ENCODE results near the gene IL32.
"Not testable (repeated sequence)": the region's sequence is repeated elsewhere in the genome, so short reads cannot be mapped to it uniquely, and the experiment has no call there.

Gene IL32

DNA sequence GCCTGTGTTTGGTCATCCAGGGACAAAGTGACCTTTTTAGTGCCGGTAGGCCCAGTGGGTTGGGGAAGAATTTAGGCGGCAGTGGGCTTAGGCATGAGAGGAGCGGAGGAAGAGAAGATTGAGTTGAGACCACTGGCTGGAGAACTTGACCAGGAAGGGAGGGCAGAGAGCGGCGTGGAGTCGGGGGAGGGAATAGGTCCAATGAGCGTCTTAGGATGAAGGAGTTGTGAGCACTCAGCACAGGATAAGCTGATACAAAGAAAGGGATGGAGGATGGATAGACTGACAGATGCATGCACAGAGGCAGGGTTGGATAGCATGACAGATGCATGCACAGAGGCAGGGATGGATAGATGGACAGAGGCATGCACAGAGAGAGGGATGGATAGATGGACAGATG, 8.0 kb downstream of the IL32 start:
- DNase-seq (ENCODE audit: low read depth in 1 of 2, low spot score in 1 of 2) = no peak
- TF ChIP-seq JUND (IDR thresholded peaks at IDR 0.05; ENCODE audit: low read depth) = no peak
- in situ Hi-C loops (cut with HindIII; ENCODE audit: low pct_unique_long_range_greater_than_20kb, low sequenced_read_pairs) = no loop called here

DNA sequence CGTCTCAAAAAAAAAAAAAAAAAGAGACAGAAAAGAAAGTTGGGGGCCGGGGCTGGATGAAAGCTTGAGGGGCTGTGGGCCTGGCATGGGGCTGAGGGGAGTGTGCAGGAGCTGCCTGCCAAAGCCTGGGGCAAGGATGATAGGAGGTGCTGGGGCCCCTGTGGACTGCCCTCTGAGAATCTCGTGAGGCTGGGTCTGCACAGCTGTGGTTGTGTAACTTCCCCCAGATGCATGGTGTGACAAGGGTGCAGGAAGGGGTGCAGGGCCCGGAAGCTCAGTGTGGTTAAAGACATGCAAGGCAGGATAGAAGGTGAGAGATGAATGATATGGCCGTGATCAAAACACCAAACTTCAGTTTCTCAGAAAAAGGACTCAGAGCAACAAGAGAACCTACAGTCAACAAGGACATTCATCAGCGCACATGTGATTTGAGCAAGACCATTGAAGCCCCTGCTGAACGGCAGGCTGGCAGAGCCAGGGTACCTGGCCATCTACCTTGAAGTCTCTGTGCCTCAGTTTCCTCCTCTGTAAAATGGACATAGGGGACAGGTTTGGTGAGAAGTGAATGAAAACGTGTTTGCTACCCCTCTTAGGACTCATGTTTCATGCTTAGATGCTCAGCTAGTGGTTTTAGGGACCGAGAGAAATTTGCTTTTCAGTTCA, 9.6 kb downstream of the IL32 start:
- no peak for TF ChIP-seq JUND (IDR thresholded peaks at IDR 0.05; ENCODE audit: low read depth)
- in situ Hi-C loops (cut with HindIII; ENCODE audit: low pct_unique_long_range_greater_than_20kb, low sequenced_read_pairs) = no loop called here
- no peak for DNase-seq (ENCODE audit: low read depth in 1 of 2, low spot score in 1 of 2)

DNA sequence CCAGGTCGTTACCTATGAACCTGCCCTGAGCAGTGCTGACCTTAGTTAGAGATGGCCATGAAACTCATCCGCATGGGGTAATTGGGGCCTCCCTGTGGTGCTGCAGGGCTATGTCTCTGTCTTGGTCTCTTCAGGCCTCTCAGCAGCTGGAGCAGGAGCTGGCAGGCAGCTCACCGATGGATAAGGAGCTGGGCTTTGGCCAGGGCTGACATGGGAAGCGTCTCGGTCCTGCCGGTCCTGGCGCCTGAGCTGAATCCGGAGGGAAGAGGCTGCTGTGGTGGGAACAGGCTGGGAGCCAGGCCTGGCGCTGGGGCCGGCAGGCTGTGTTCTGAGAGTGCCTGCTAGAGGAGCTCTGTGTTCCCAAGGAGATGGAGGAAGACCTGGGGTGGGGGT, 10.1 kb downstream of the IL32 start:
- no peak for TF ChIP-seq JUND (IDR thresholded peaks at IDR 0.05; ENCODE audit: low read depth)
- in situ Hi-C loops (cut with HindIII; ENCODE audit: low pct_unique_long_range_greater_than_20kb, low sequenced_read_pairs) = no loop called here
- DNase-seq (ENCODE audit: low read depth in 1 of 2, low spot score in 1 of 2) = no peak

DNA sequence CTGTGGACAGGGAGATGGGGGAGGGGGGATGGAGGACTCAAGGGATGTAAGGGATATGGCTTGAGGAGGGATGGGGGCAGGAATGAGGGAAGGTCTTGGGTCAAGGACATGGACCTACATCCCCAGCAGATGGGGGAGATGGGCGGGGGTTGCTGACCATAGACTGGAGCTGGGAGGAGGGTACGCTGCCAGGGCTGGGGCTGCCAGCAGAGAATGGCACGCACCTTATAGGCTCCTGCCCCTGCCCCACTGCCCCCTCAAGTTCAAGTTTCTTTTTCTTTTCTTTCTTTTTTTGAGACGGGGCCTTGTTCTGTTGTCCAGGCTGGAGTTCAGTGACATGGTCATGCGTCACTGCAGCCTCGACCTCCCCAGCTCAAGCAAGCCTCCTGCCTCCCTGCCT, 10.5 kb downstream of the IL32 start:
- DNase-seq (ENCODE audit: low read depth in 1 of 2, low spot score in 1 of 2); in situ Hi-C loops (cut with HindIII; ENCODE audit: low pct_unique_long_range_greater_than_20kb, low sequenced_read_pairs): not testable (repeated sequence)

DNA sequence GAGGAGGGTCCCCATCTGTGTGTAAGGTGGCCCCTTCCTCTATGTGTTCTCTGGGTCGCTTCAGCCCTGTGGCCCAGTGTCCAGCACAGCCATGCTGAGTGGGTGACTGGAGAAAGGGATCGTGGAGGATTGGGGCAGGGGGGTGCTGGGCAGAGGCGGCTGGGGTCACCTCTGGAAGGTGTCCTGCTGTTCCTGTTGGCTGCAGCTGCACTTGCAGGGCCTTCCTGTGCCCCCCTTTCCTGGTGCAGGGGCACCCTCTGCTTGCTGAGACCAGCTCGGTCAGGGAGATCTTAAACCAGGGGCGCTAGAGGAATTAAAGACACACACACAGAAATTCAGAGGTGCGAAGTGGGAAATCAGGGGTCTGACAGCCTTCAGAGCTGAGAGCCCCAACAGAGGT, 11.1 kb downstream of the IL32 start:
- in situ Hi-C loops (cut with HindIII; ENCODE audit: low pct_unique_long_range_greater_than_20kb, low sequenced_read_pairs) = no loop called here
- TF ChIP-seq JUND (IDR thresholded peaks at IDR 0.05; ENCODE audit: low read depth) = no peak
- no peak for DNase-seq (ENCODE audit: low read depth in 1 of 2, low spot score in 1 of 2)

DNA sequence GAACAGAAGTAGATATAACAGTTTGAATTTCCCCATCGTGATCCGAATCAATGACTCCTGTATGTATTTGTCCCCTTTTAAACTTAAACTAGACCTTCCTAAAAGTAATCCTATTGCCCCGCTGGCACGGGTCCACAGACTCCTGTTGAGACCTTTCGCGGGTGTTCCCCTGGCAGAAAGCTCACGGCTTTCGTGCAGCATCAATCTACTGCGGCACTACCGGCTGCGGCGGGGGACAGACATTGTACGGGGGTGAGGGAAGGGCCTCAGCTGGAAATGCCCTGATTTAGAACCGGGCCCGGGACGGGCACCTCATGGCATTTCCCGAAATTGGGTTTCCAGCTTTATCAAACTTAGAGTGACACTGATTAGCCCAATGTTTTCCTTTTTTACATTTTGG, 14.6 kb downstream of the IL32 start:
- no peak for TF ChIP-seq JUND (IDR thresholded peaks at IDR 0.05; ENCODE audit: low read depth)
- DNase-seq (ENCODE audit: low read depth in 1 of 2, low spot score in 1 of 2) = no peak
- in situ Hi-C loops (cut with HindIII; ENCODE audit: low pct_unique_long_range_greater_than_20kb, low sequenced_read_pairs) = no loop called here

DNA sequence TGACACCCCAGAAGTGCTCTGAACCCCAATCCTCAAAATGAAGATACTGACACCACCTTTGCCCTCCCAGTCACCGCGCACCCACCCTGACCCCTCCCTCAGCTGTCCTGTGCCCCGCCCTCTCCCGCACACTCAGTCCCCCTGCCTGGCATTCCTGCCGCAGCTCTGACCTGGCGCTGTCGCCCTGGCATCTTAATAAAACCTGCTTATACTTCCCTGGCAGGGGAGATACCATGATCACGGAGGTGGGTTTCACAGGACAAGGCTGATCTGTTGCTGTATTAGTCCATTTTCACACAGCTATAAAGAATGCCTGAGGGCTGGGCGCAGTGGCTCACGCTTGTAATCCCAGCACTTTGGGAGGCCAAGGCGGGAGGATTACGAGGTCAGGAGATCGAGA, 16.5 kb downstream of the IL32 start:
- in situ Hi-C loops (cut with HindIII; ENCODE audit: low pct_unique_long_range_greater_than_20kb, low sequenced_read_pairs); DNase-seq (ENCODE audit: low read depth in 1 of 2, low spot score in 1 of 2): not testable (repeated sequence)

DNA sequence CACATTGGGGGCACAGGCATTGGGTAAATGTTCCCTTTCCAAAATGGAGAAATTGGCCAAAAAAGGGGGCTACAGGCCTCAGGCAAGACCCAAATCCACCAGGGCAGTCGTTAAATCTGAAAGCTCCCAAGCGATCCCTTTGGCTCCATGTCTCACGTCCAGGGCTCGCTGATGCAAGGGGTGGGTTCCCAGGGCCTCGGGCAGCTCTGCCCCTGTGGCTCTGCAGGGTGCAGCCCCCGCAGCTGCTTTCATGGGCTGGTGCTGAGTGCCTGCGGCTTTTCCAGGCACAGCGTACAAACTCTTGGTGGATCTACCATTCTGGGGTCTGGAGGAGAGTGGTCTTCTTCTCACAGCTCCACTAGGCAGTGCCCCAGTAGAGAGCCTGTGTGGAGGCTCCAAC, 18.0 kb downstream of the IL32 start:
- DNase-seq (ENCODE audit: low read depth in 1 of 2, low spot score in 1 of 2); in situ Hi-C loops (cut with HindIII; ENCODE audit: low pct_unique_long_range_greater_than_20kb, low sequenced_read_pairs): not testable (repeated sequence)

DNA sequence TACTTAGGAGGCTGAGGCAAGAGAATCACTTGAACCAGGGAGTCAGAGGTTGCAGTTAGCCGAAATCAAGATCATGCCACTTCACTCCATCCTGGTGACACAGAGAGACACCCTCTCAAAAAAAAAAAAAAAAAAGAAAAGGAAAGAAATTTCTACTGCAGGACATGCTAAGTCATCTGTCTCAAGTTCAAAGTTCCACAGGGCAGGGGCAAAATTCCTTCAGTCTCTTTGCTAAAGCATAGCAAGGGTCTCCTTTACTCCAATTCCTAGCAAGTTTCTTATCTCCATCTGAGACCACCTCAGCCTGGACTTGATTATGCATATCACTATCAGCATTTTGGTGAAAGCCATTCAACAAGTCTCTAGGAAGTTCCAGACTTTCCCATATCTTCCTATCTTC, 19.1 kb downstream of the IL32 start:
- in situ Hi-C loops (cut with HindIII; ENCODE audit: low pct_unique_long_range_greater_than_20kb, low sequenced_read_pairs) = no loop called here
- no peak for TF ChIP-seq JUND (IDR thresholded peaks at IDR 0.05; ENCODE audit: low read depth)
- DNase-seq (ENCODE audit: low read depth in 1 of 2, low spot score in 1 of 2) = no peak

DNA sequence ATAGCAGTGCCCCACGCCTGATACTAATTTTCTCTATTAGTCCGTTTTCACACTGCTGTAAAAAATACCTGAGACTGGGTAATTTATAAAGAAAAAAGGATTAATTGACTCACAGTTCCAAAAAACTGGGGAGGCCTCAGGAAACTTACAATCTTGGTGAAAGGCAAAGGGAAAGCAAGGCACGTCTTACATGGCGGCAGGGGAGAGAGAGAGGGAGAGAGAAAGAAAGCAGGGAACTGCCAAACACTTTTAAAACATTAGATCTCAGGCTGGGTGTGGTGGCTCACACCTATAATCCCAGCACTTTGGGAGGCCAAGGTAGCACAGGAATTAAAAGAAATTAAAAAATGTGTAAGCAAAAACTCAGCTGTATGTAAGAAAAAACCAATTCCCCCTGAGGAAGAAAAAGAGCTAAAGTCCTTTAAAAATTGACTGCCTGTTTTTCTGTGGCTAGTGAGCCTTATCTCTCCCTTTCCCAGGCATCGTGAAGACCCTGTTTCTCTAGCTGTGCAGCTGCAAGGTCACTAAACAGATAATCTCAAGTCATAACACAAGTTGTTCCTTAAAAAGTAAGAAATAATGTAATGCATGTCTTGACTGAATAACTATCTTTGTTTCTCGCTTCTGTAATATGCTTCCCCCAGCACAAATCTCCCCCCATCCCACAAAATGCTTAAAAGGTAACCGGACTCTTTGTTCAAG, 19.7 kb downstream of the IL32 start:
- in situ Hi-C loops (cut with HindIII; ENCODE audit: low pct_unique_long_range_greater_than_20kb, low sequenced_read_pairs) = no loop called here
- no peak for TF ChIP-seq JUND (IDR thresholded peaks at IDR 0.05; ENCODE audit: low read depth)
- no peak for DNase-seq (ENCODE audit: low read depth in 1 of 2, low spot score in 1 of 2)

DNA sequence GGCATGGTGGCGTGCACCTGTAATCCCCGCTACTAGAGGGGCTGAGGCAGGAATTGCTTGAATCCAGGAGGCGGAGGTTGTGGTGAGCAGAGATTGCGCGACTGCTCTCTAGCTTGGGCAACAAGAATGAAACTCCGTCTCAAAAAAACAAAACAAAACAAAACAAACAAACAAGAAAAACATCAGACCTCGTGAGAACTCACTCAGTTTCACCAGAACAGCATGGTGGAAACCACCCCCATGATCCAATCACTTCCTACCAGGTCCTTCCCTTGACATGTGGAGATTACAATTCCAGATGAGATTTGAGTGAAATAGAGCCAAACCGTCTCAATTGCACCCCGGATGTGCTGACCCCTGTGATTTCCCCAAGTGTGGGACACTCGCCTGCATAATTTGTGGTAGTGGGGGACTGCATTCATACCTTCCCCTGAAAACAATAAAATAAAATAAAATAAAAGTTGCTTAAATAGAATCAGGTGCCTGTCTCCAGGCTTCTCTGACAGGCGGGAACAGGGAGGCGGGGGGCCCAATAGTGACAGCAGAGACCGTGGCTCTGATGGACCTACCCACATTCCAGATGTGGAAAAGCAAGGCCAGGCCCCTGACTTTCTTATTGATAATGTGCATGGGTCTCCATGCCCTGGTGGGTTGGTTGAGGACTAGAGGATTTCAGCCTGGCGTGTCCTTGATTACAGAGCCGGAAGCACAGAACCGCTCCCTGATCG, 20.6 kb downstream of the IL32 start:
- TF ChIP-seq JUND (IDR thresholded peaks at IDR 0.05; ENCODE audit: low read depth) = no peak
- DNase-seq (ENCODE audit: low read depth in 1 of 2, low spot score in 1 of 2) = no peak
- in situ Hi-C loops (cut with HindIII; ENCODE audit: low pct_unique_long_range_greater_than_20kb, low sequenced_read_pairs) = no loop called here

DNA sequence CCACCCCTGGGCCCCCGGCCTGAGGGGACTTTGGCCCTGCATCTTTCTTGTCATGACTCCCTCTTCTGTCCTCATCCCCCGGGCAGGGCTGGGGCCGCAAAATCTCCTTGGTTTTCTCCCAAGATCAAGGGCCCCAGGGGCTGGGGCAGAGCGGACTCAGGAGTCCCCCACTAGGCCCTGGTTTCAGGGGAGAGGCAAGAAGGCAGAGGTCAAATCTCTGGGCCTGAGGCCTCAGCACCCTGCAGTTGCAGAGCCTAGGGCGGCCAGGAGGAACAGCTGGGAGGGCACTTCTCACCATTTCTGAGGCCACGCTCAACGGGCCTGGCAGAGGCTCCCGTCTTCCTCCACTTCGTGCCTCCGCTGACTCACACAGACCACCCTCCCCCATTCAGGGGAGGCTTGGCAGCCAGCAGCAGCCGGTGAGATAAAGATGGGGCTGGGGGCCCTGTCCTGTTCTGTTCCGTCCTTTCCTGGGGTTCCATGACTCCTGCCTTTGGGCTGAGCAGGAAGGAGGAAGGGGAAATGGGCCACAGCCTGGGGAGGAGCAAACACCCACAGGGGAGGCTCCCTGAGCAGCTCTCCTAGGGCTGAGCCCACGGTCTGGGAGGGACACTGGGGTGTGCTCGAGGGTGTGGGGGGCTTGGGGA, 21.3 kb downstream of the IL32 start:
- DNase-seq (ENCODE audit: low read depth in 1 of 2, low spot score in 1 of 2) = no peak
- TF ChIP-seq JUND (IDR thresholded peaks at IDR 0.05; ENCODE audit: low read depth) = no peak
- in situ Hi-C loops (cut with HindIII; ENCODE audit: low pct_unique_long_range_greater_than_20kb, low sequenced_read_pairs) = no loop called here
